GM19043 (cell line): ENCODE measurements around the gene KDM5B.
"Not testable (repeated sequence)": the region's sequence is repeated elsewhere in the genome, so short reads cannot be mapped to it uniquely, and the experiment has no call there.

Experiments used
- ATAC-seq: cut with Tn5 transposase; IDR thresholded peaks from one replicate; pipeline ENCODE4 v1.9.1; 2021; ENCODE audit warnings: low read depth; ENCODE audit not compliant: unreplicated experiment

KDM5B gene

GRCh38 chr1:202794931-202795330 is 13.3 kb downstream of the KDM5B start:
- ATAC-seq = not testable (repeated sequence)

GRCh38 chr1:202794051-202794740 is 14.0 kb downstream of the KDM5B start:
- no peak for ATAC-seq

- ATAC-seq = no peak
Observed at GRCh38 chr1:202791077-202791747, 17.0 kb downstream of the KDM5B start.

- no peak for ATAC-seq
Observed at GRCh38 chr1:202788800-202789199, 19.4 kb downstream of the KDM5B start.

DNA sequence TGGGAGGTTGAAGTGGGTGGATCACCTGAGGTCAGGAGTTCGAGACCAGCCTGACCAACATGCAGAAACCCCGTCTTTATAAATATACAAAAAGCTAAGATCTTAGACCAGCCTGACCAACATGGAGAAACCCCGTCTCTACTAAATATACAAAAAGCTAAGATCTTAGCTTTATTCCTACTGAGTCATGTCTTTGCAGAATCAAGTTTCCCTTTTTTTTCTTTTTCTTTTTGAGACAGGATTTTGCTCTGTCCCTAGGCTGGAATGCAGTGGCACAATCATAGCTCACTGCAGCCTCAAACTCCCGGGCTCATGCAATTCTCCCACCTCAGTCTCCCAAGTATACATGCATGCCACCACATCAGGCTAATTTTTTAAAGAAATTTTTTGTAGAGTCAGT is 21.4 kb downstream of the KDM5B start:
- no peak for ATAC-seq

GRCh38 chr1:202781180-202781579 is 27.0 kb downstream of the KDM5B start:
- ATAC-seq = no peak

DNA sequence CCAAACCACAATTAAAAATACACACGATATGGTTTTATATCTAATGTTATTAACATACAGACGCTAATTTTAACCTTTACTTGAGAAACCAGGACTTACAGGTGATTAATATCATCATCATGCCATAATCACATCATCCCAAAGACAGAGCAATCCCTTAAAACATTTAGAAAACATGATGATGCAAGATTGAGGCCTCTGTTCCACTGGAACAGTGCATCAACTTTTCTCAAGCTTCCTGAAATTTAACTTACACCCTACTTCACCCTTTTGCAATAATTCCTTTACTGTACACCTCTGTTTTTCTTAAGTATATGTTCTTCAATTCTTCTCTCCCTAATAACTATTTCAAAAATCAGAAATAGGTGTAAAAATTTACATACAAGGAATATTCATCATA is 38.1 kb downstream of the KDM5B start:
- no peak for ATAC-seq

GRCh38 chr1:202765721-202766120 is 42.5 kb downstream of the KDM5B start:
- no peak for ATAC-seq

GRCh38 chr1:202762019-202762418 is 46.2 kb downstream of the KDM5B start:
- ATAC-seq = no peak

- ATAC-seq = no peak
Observed at GRCh38 chr1:202760589-202760988, 47.6 kb downstream of the KDM5B start.

DNA sequence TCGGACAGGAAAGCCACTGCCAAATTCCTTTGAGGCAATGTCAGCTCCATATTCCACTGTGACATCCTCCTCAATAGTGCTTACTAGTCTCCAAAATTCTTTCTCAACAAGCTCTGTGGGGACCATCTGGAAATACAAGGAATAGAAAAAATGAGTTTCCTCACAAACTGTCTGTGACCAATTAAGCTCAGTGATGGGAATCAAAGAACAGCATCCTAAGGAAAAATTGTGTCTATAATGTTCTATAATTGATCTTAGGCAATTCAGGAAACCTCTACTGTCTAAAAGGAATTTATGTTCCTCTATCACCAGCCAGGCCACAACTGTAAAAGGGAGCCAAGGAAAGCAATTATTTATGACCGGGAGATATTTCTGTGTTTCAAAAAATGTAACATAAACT is 51.8 kb downstream of the KDM5B start:
- no peak for ATAC-seq

GRCh38 chr1:202754293-202754692 is 53.9 kb downstream of the KDM5B start:
- ATAC-seq = no peak

GRCh38 chr1:202752774-202753173 is 55.4 kb downstream of the KDM5B start:
- no peak for ATAC-seq

DNA sequence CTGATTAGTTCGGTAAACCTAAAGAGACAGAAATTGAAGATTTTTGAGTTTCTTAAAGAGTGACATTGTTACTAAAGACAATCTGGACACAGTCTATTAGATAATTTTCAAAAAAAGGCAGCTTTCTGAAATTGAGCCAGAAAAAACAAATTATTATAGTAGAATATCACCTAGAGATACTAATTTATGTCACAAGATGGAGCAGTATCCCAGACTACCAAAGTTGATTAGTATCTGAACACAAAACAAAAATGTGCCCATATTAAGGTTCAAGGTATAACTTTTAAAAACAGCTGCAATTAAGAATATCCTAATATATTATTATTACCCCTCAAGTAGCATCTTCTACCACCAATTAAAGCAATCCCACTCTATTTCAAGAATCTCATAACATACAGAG is 57.5 kb downstream of the KDM5B start:
- no peak for ATAC-seq

- ATAC-seq = no peak
Observed at GRCh38 chr1:202750024-202750423, 58.2 kb downstream of the KDM5B start.

DNA sequence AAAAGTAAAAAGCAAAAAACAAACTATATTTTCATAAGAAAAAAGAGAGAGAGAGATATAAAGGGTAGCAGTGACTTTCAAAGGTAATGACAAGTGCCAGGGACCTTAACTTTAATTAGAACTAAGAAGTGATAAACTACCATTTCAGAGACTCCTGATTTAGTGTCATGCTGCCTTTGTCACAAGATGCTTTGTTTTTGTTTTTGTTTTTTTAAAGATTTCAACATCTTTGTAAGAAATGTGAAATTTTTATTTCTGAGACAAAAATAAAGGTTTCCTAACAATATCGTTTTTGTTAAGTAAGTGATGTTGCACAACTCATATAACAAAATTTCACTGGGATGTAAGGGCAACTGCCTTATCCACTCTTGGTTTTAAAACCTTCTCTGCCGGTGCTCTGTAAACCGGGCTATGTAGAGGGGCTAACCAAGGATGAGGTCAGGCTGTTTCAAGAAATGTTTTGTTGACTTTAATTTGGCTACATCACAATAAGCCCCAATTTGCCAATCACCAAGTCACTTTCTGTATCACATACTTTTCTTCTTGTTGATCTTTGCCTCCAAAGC is 62.8 kb downstream of the KDM5B start:
- ATAC-seq = no peak

DNA sequence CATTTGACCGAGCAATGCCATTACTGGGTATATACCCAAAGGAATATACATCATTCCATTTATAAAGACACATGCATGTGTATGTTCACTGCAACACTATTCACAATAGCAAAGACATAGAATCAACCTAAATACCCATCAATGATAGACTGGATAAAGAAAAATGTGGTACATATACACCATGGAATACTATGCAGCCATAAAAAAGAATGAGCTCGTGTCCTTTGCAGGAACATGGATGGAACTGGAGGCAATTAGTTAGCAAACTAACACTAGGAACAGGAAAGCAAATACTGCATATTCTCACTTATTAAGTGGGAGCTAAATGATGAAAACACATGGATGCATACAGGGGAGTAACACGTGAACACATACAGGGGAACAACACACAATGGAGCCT is 63.5 kb downstream of the KDM5B start:
- ATAC-seq = not testable (repeated sequence)

GRCh38 chr1:202742496-202742895 is 65.7 kb downstream of the KDM5B start:
- ATAC-seq = no peak

DNA sequence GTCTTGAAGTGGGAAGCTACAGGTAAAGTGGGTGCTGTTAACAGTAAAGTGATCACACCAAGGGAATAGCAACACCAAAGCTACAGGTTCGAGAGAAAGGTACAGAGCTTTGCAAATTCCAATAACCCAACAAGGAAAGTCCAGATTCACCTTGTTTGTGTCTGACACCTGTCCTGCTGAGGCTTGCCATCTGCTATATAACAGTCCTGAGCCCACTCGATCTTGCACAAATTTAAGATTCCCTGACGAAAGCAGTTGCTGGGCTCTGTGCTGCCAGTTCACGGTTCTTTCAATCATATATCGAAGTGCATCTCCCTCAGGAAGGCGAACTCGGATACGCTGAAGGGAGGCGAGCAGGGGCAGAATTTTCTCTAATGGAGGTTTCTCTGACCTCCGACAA is 75.0 kb downstream of the KDM5B start:
- ATAC-seq = no peak

DNA sequence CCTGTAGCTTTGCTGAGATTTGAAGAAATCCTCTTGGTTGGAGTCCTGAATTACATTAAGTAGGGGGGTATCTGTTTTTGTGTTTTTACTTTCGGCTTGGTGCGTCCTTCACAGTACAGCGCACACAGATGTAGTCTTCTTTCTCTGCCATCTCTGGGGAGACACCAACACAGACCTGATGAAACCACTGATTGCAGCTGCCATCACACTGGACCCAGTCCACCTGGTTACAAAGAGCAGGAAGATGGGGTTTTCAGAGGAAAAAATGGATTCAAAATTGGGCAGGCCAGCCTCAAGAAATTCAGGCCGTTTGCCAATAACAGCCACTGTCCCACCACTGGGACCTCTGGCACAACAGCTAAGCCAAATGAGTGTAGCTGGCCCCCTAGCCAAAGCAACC is 79.3 kb downstream of the KDM5B start:
- no peak for ATAC-seq

DNA sequence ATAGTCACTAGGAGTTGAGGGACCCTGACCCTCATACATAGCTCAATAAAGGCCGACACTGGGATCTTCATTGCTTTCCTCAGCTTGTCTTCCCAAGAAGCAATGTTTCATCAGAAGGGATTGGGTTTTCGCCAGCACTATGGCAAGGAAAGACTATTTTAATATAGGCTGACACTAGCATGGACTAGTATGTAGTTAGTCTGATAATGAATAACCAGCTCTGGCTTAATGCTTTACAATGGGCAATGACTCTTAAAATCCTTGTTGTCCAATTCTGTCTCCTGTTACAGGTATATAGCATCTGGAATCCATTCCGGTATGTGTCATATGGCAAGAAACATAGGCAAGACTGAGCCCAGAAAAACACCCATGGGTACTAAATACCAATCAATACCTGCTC is 82.7 kb downstream of the KDM5B start:
- no peak for ATAC-seq

DNA sequence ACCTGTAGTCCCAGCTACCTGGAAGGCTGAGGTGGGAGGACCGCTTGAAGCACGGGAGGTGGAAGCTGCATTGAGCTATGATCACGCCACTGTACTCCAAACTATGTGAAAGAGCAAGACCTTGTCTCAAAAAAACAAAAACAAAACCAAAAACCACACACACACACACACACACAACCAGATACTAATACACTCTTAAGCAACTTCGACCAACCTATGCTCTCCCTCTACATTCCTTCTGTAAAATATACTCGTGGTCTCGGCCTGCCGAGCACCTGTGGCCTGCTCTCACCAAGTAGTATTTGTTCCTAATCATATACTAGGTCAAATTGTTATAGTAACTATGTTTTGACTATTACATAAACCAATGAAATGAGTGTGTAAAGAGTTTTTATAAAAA is 84.5 kb downstream of the KDM5B start:
- no peak for ATAC-seq
